OCI-LY1 (cell line): ENCODE measurements around the gene RAB5IF.

Experiments used
- H2AFZ ChIP-seq: fragments of 200-600 bp; sonication (generic), shearing (Covaris generic); 2 replicates; pipeline ENCODE4 v1.6.0; 2014; ENCODE audit warnings: antibody characterized with exemption, mild to moderate bottlenecking, low read length
- H3F3A ChIP-seq: fragments of 200-600 bp; sonication (generic), shearing (Covaris generic); 2 replicates; pipeline ENCODE4 v1.6.0; 2014; ENCODE audit warnings: mild to moderate bottlenecking, antibody characterized with exemption, low read length, moderate library complexity; ENCODE audit not compliant: insufficient read depth
- H3K27ac ChIP-seq: fragments of 200-600 bp; sonication (generic); 2 replicates; pipeline ENCODE4 v1.5.1; 2014; ENCODE audit warnings: low read length, mixed run types, mild to moderate bottlenecking, low read depth; ENCODE audit not compliant: poor library complexity, severe bottlenecking
- H3K27me3 ChIP-seq: fragments of 200-600 bp; sonication (generic); 2 replicates; pipeline ENCODE4 v1.6.0; 2014; ENCODE audit warnings: antibody characterized with exemption, mild to moderate bottlenecking, low read length, moderate library complexity; ENCODE audit not compliant: insufficient read depth
- H3K36me3 ChIP-seq: fragments of 200-600 bp; sonication (generic); 2 replicates; pipeline ENCODE4 v1.6.1; 2014; ENCODE audit warnings: mild to moderate bottlenecking, antibody characterized with exemption, low read length, moderate library complexity, mixed read lengths; ENCODE audit not compliant: insufficient read depth
- H3K4me1 ChIP-seq: fragments of 200-600 bp; sonication (generic); 2 replicates; pipeline ENCODE4 v1.5.1; 2014; ENCODE audit warnings: mild to moderate bottlenecking, low read length, moderate library complexity; ENCODE audit not compliant: insufficient read depth, severe bottlenecking
- H3K4me2 ChIP-seq: fragments of 200-600 bp; sonication (generic), shearing (Covaris generic); 2 replicates; pipeline ENCODE4 v1.6.1; 2014; ENCODE audit warnings: low read length
- H3K4me3 ChIP-seq: fragments of 200-600 bp; sonication (generic); 2 replicates; pipeline ENCODE4 v1.5.1; 2014; ENCODE audit warnings: low read length, low read depth, mild to moderate bottlenecking, mixed read lengths; ENCODE audit not compliant: poor library complexity, severe bottlenecking
- H3K79me2 ChIP-seq: fragments of 200-600 bp; shearing (Covaris generic); 2 replicates; pipeline ENCODE4 v1.6.1; 2016; ENCODE audit warnings: mixed run types, low read length, mixed read lengths; ENCODE audit not compliant: insufficient read depth
- H3K9ac ChIP-seq: fragments of 200-600 bp; sonication (generic), shearing (Covaris generic); 2 replicates; pipeline ENCODE4 v1.6.1; 2014; ENCODE audit warnings: mild to moderate bottlenecking, low read length, mixed read lengths
- H3K9me2 ChIP-seq: fragments of 200-600 bp; sonication (generic), shearing (Covaris generic); 2 replicates; pipeline ENCODE4 v1.6.1; 2014; ENCODE audit warnings: low read depth, mild to moderate bottlenecking, low read length, mixed read lengths
- H3K9me3 ChIP-seq: fragments of 200-600 bp; shearing (Covaris generic); 2 replicates; pipeline ENCODE4 v1.6.1; 2014; ENCODE audit warnings: low read length, mixed read lengths
- H4K20me1 ChIP-seq: fragments of 200-600 bp; sonication (generic), shearing (Covaris generic); 2 replicates; pipeline ENCODE4 v1.6.0; 2016; ENCODE audit warnings: mild to moderate bottlenecking, low read length; ENCODE audit not compliant: insufficient read depth
- CTCF ChIP-seq: fragments of 200-600 bp; sonication (generic), shearing (Covaris generic); IDR thresholded peaks from 2 replicates; pipeline ENCODE4 v1.5.1; 2017; ENCODE audit warnings: mild to moderate bottlenecking, antibody characterized with exemption, low read length, moderate library complexity, mixed read lengths
- EZH2 ChIP-seq: fragments of 200-600 bp; sonication (generic), shearing (Covaris generic); IDR thresholded peaks from 2 replicates; pipeline ENCODE4 v1.8.0; 2017; ENCODE audit warnings: borderline replicate concordance, mixed run types, mild to moderate bottlenecking, antibody characterized with exemption, low read length, moderate library complexity, mixed read lengths

Gene RAB5IF

DNA sequence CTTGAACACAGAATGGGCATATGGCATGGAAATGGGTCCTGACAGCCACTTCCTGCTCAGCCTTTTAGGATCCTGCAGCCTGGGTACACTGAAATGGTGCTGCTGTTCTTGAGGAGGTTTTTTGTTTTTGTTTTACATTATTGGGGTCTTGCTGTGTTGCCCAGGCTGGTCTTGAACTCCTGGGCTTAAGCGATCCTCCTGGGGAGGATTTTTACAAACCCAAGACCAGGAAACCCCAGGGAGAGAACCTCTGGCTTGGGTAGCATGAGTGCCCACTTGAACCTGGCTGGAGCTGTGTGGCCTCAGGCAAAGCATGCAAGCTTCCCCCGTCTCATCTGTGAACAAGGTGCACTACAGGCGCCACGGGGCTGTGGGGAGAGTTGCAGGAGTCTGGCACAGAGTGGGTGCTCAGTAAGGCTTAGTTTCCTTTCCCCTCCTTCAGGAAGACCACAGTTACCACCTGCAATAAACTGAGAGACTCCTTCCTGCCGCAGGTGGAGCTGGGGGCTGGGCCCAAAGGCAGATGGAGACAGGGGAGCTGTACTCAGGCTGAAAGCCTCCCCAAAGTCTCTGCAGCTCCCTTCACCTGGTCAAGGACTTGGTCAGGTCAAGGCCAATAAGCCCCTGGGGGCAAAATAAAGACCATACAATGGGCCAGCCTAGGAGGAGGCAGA lies 38.6 kb downstream of the RAB5IF start:
- H3K9ac ChIP-seq = no peak overlapping the region
- no peaks in the 10 kb centered on the region for H3K4me1 ChIP-seq
- H3K27ac ChIP-seq = no peak overlapping the region
- no peaks in the 10 kb centered on the region for H3K27me3 ChIP-seq
- no peaks in the 10 kb centered on the region for H4K20me1 ChIP-seq
- no peaks in the 10 kb centered on the region for H3K36me3 ChIP-seq
- no peaks in the 10 kb centered on the region for H3K79me2 ChIP-seq
- no peaks in the 10 kb centered on the region for H3K9me2 ChIP-seq
- no peaks in the 10 kb centered on the region for H3K9me3 ChIP-seq
- no peak overlapping the region for H3K4me2 ChIP-seq
- no peak overlapping the region for H3K4me3 ChIP-seq
- H3F3A ChIP-seq = no peaks in the 10 kb centered on the region
- no peak overlapping the region for H2AFZ ChIP-seq
- TF ChIP-seq CTCF (no peak), EZH2 (no peak)

- H3K9ac ChIP-seq = no peak overlapping the region
These were observed 39.1 kb downstream of the RAB5IF start for GRCh38 chr20:36644706-36645095.

GRCh38 chr20:36645353-36645752 lies 39.8 kb downstream of the RAB5IF start:
- Histone ChIP-seq H3K9ac (no peak overlapping the region), H3K36me3 (no peaks in the 10 kb centered on the region), H3K4me3 (no peak overlapping the region), H3K9me2 (no peaks in the 10 kb centered on the region), H2AFZ (no peak overlapping the region), H3K4me1 (no peaks in the 10 kb centered on the region), H3K79me2 (no peaks in the 10 kb centered on the region), H3K27ac (no peak overlapping the region), H3K9me3 (no peaks in the 10 kb centered on the region), H4K20me1 (no peaks in the 10 kb centered on the region), H3K4me2 (no peak overlapping the region), H3K27me3 (no peaks in the 10 kb centered on the region), H3F3A (no peaks in the 10 kb centered on the region)
- TF ChIP-seq EZH2 (no peak), CTCF (no peak)

More at GRCh38 chr20:36644706-36645095, 39.1 kb downstream of the RAB5IF start:
- Histone ChIP-seq H3K4me1 (no peaks in the 10 kb centered on the region), H3K4me3 (no peak overlapping the region), H3F3A (no peaks in the 10 kb centered on the region), H3K36me3 (no peaks in the 10 kb centered on the region), H3K9me2 (no peaks in the 10 kb centered on the region), H3K79me2 (no peaks in the 10 kb centered on the region), H3K27me3 (no peaks in the 10 kb centered on the region), H2AFZ (no peak overlapping the region), H3K9me3 (no peaks in the 10 kb centered on the region), H3K4me2 (no peak overlapping the region), H4K20me1 (no peaks in the 10 kb centered on the region), H3K27ac (no peak overlapping the region)
- no peak for TF ChIP-seq EZH2
- no peak for TF ChIP-seq CTCF
